Tibial nerve (tissue), 3 donors: ENCODE data around the gene GADD45G.

ENCODE experiments used
- POLR2A ChIP-seq, 2 donors: fragments of 450-650 bp; IDR thresholded peaks; one replicate each; pipeline ENCODE4 v1.6.1; 2017; ENCODE audit warnings: antibody characterized with exemption in 2 of 2, mild to moderate bottlenecking in 2 of 2, moderate library complexity in 2 of 2
- TF ChIP-seq, protein P1 (sequence below), 5 experiments: fragments of 200-600 bp in 3 of 5; fragments of 450-650 bp in 2 of 5; sonication (generic) in 3 of 5; IDR thresholded peaks; one replicate each; pipeline ENCODE4 v1.5.1; 2016 to 2019; ENCODE audit warnings: antibody characterized with exemption in 5 of 5, mild to moderate bottlenecking in 3 of 5, moderate library complexity in 2 of 5

DNA sequence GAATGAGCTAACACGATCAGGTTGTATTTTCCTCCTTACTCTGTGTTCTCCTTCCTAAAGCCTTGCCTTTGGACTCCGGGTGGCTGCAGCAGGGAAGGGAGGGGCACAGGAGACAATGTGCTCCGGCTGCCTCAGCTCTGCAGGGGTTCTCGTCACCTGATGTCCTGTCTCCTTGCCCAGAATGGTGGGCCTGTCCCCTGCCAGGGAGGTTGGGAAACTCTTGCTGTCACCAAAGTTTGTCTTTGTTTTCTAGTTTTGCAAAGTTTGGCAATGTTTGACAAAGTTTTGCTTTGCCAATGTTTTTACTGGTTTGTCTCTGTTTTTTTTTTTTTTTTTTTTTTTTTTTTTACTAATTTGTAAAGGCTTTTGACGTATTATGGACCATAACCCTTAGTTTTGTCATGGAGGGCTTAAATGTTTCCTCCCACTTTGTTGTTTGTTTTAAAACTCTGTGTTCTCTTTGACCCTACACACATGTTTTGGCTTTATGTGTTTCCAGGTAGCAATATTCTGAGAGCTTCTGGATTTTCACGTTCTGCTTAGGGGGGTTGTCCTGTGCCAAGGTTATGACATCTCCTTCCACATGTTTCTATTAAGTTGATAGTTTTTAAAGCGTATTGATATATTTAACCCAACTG, 49.3 kb downstream of the GADD45G start:
- TF ChIP-seq, protein P1, sequence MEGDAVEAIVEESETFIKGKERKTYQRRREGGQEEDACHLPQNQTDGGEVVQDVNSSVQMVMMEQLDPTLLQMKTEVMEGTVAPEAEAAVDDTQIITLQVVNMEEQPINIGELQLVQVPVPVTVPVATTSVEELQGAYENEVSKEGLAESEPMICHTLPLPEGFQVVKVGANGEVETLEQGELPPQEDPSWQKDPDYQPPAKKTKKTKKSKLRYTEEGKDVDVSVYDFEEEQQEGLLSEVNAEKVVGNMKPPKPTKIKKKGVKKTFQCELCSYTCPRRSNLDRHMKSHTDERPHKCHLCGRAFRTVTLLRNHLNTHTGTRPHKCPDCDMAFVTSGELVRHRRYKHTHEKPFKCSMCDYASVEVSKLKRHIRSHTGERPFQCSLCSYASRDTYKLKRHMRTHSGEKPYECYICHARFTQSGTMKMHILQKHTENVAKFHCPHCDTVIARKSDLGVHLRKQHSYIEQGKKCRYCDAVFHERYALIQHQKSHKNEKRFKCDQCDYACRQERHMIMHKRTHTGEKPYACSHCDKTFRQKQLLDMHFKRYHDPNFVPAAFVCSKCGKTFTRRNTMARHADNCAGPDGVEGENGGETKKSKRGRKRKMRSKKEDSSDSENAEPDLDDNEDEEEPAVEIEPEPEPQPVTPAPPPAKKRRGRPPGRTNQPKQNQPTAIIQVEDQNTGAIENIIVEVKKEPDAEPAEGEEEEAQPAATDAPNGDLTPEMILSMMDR (IDR thresholded peaks at IDR 0.05) = no peak
- TF ChIP-seq POLR2A (IDR thresholded peaks at IDR 0.05) = no peak
